HG03571 (cell line): Measurements from ENCODE around the gene ASB5.

Experiments used
- ATAC-seq: cut with Tn5 transposase; IDR thresholded peaks from one replicate; pipeline ENCODE4 v1.9.1; 2021; ENCODE audit not compliant: unreplicated experiment

ASB5 gene

DNA sequence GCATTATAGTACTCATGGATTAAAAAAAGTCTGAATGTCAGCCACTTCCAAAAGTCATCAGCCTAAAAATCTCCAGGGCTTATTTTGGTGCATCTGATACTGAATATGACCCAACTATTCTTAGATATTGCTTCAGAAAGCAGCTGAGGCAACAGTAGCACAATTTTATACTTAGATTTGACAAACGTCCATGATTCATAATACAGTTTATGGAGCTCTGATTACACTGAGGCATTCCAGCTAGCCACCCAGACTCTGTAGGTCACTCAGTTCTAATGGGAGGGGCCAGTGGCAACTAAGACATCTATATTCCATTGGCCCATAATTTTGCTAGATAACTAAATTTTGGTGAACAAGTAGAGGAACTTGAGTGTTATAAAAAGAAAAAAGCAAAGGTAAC, 84.0 kb downstream of the ASB5 start:
- ATAC-seq, result no peak
